Measurements from ENCODE around the gene SLC31A2. TPM values are rescaled to one million over a fixed set of nuclear protein-coding genes. Genes with fewer than 3 reads are reported as not detected.

The SLC31A2 gene
- total RNA-seq, 1 experiment from 2014 or later: 4.7 TPM

DNA sequence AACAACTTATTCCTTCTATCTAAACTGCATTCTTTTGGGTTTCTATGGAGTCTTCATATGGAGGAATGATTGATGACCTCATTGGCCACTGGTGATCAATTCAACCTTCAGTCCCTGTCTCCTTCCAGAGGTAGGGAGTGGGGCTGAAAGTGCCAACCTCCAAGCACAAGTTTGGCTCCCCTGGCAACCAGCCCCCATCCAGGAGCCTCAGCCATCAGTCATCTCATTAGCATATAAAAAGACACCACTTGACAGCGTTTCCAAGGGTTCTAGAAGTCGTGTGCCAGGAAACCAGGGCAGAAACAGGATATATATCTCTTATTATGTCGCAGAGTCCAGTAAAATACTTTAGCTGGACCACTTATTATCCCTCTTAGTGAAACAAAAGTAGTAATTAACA, 9.8 kb downstream of the SLC31A2 start:
- Histone ChIP-seq H3K36me3 (ENCODE audit: control insufficient read depth in 1 of 2, insufficient read depth in 2 of 2, low read length in 2 of 2) (peaks cover 10 to 13% of the 10 kb centered on the region in 2 experiments; a peak in 3 of 4 replicates), H3K79me2 (ENCODE audit: insufficient read depth, low read length) (no peaks in the 10 kb centered on the region), H3K4me1 (ENCODE audit: control insufficient read depth in 1 of 2, insufficient read depth in 2 of 2, low read length in 2 of 2) (no peaks in the 10 kb centered on the region), H3K9me3 (ENCODE audit: control insufficient read depth in 1 of 2, insufficient read depth in 1 of 2, low read depth in 1 of 2, low read length in 2 of 2) (no peaks in the 10 kb centered on the region), H2AFZ (ENCODE audit: low read depth, low read length, poor library complexity, severe bottlenecking) (no peak overlapping the region), H4K20me1 (ENCODE audit: insufficient read depth) (no peaks in the 10 kb centered on the region), H3K9ac (ENCODE audit: low read length) (no peak overlapping the region), H3K4me2 (ENCODE audit: low read length) (no peak overlapping the region), H3K9me2 (ENCODE audit: insufficient read depth) (no peaks in the 10 kb centered on the region), H3K4me3 (replicated peaks in 1 of 2; ENCODE audit: low read depth in 1 of 2, low read length in 2 of 2) (no peak overlapping the region), H3K27ac (ENCODE audit: low read depth, low read length) (no peak overlapping the region), H3K27me3 (ENCODE audit: insufficient read depth, low read length) (no peaks in the 10 kb centered on the region)
- ChIA-PET POLR2A (no interaction called here), RAD21 (ENCODE audit: low non-redundant PET in 1 of 2, low total read pairs in 2 of 2, uncharacterized antibody in 2 of 2, unreplicated experiment in 2 of 2) (no interaction called here), CTCF (no interaction called here)
- intact Hi-C loops (cut with micrococcal nuclease): no loop called here
- ATAC-seq (no peak), DNase-seq (ENCODE audit: low read depth, low spot score) (no peak)
- TF ChIP-seq EZH2phosphoT487 (IDR thresholded peaks at IDR 0.05; ENCODE audit: borderline replicate concordance) (no peak), SIN3A (IDR thresholded peaks at IDR 0.05; ENCODE audit: low read depth) (no peak), POLR2AphosphoS5 (IDR thresholded peaks at IDR 0.05; ENCODE audit: low read depth, low read length) (no peak), POLR2A (IDR thresholded peaks at IDR 0.05; ENCODE audit: borderline replicate concordance, extremely low read depth, insufficient read depth, insufficient read length) (no peak), RAD21 (IDR thresholded peaks at IDR 0.05; ENCODE audit: low read depth) (no peak), SRF (IDR thresholded peaks at IDR 0.05; ENCODE audit: low read depth) (no peak), CEBPB (IDR thresholded peaks at IDR 0.05; ENCODE audit: low read depth) (no peak), ZNF274 (IDR thresholded peaks at IDR 0.05; ENCODE audit: low read depth, low read length) (no peak), FOSL1 (IDR thresholded peaks at IDR 0.05; ENCODE audit: low read depth) (no peak), JUND (IDR thresholded peaks at IDR 0.05) (no peak), ELF1 (IDR thresholded peaks at IDR 0.05; ENCODE audit: borderline replicate concordance, low read depth) (no peak), EZH2 (IDR thresholded peaks at IDR 0.05) (no peak), EGR1 (IDR thresholded peaks at IDR 0.05; ENCODE audit: low read depth) (no peak)
- TF ChIP-seq, protein P1, sequence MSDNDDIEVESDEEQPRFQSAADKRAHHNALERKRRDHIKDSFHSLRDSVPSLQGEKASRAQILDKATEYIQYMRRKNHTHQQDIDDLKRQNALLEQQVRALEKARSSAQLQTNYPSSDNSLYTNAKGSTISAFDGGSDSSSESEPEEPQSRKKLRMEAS (IDR thresholded peaks at IDR 0.05): no peak
- TF ChIP-seq, protein P2, sequence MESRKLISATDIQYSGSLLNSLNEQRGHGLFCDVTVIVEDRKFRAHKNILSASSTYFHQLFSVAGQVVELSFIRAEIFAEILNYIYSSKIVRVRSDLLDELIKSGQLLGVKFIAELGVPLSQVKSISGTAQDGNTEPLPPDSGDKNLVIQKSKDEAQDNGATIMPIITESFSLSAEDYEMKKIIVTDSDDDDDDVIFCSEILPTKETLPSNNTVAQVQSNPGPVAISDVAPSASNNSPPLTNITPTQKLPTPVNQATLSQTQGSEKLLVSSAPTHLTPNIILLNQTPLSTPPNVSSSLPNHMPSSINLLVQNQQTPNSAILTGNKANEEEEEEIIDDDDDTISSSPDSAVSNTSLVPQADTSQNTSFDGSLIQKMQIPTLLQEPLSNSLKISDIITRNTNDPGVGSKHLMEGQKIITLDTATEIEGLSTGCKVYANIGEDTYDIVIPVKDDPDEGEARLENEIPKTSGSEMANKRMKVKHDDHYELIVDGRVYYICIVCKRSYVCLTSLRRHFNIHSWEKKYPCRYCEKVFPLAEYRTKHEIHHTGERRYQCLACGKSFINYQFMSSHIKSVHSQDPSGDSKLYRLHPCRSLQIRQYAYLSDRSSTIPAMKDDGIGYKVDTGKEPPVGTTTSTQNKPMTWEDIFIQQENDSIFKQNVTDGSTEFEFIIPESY (IDR thresholded peaks at IDR 0.05; ENCODE audit: extremely low read depth, insufficient replicate concordance, low read length): no peak
- TF ChIP-seq, protein P3, sequence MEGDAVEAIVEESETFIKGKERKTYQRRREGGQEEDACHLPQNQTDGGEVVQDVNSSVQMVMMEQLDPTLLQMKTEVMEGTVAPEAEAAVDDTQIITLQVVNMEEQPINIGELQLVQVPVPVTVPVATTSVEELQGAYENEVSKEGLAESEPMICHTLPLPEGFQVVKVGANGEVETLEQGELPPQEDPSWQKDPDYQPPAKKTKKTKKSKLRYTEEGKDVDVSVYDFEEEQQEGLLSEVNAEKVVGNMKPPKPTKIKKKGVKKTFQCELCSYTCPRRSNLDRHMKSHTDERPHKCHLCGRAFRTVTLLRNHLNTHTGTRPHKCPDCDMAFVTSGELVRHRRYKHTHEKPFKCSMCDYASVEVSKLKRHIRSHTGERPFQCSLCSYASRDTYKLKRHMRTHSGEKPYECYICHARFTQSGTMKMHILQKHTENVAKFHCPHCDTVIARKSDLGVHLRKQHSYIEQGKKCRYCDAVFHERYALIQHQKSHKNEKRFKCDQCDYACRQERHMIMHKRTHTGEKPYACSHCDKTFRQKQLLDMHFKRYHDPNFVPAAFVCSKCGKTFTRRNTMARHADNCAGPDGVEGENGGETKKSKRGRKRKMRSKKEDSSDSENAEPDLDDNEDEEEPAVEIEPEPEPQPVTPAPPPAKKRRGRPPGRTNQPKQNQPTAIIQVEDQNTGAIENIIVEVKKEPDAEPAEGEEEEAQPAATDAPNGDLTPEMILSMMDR (IDR thresholded peaks at IDR 0.05 in 2 of 3, conservative IDR thresholded peaks at IDR 0.05 in 1 of 3; ENCODE audit: borderline replicate concordance in 1 of 3, insufficient read depth in 1 of 3, low read depth in 2 of 3, low read length in 2 of 3): no peak
- TF ChIP-seq, protein P4, sequence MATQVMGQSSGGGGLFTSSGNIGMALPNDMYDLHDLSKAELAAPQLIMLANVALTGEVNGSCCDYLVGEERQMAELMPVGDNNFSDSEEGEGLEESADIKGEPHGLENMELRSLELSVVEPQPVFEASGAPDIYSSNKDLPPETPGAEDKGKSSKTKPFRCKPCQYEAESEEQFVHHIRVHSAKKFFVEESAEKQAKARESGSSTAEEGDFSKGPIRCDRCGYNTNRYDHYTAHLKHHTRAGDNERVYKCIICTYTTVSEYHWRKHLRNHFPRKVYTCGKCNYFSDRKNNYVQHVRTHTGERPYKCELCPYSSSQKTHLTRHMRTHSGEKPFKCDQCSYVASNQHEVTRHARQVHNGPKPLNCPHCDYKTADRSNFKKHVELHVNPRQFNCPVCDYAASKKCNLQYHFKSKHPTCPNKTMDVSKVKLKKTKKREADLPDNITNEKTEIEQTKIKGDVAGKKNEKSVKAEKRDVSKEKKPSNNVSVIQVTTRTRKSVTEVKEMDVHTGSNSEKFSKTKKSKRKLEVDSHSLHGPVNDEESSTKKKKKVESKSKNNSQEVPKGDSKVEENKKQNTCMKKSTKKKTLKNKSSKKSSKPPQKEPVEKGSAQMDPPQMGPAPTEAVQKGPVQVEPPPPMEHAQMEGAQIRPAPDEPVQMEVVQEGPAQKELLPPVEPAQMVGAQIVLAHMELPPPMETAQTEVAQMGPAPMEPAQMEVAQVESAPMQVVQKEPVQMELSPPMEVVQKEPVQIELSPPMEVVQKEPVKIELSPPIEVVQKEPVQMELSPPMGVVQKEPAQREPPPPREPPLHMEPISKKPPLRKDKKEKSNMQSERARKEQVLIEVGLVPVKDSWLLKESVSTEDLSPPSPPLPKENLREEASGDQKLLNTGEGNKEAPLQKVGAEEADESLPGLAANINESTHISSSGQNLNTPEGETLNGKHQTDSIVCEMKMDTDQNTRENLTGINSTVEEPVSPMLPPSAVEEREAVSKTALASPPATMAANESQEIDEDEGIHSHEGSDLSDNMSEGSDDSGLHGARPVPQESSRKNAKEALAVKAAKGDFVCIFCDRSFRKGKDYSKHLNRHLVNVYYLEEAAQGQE (IDR thresholded peaks at IDR 0.05; ENCODE audit: low read depth): no peak
- no TSS peak for BruUV-seq (replicated peaks)
